Chondrocyte (in vitro differentiated cells): ENCODE results near the gene ITGB1BP1. TPM values are rescaled to one million over a fixed set of nuclear protein-coding genes. Genes with fewer than 3 reads are reported as not detected.

Source experiments
- DNase-seq: peaks from one replicate; pipeline ENCODE4 v3.0.0; 2021; ENCODE audit warnings: mixed read lengths, low spot score
- H3K27ac Mint-ChIP-seq: one replicate; pipeline ENCODE4 v1.8.0; 2021; ENCODE audit warnings: mild to moderate bottlenecking, moderate library complexity, mixed read lengths; ENCODE audit not compliant: unreplicated experiment
- H3K27me3 Mint-ChIP-seq: 2 replicates; pipeline ENCODE4 v1.8.0; 2021; ENCODE audit warnings: low read depth, mixed read lengths
- H3K36me3 Mint-ChIP-seq: 2 replicates; pipeline ENCODE4 v1.8.0; 2021; ENCODE audit warnings: low read depth, mixed read lengths
- H3K4me1 Mint-ChIP-seq: 2 replicates; pipeline ENCODE4 v1.8.0; 2021; ENCODE audit warnings: low read depth, mild to moderate bottlenecking, mixed read lengths
- H3K4me3 Mint-ChIP-seq: one replicate; pipeline ENCODE4 v1.8.0; 2021; ENCODE audit warnings: mild to moderate bottlenecking, moderate library complexity, mixed read lengths; ENCODE audit not compliant: unreplicated experiment
- H3K9me3 Mint-ChIP-seq: 2 replicates; pipeline ENCODE4 v1.8.0; 2021; ENCODE audit warnings: low read depth, mixed read lengths
- CTCF ChIP-seq: fragments of 200-600 bp; sonication (generic); IDR thresholded peaks from 2 replicates; pipeline ENCODE4 v1.5.0; 2021; ENCODE audit warnings: antibody characterized with exemption, mild to moderate bottlenecking, moderate library complexity
- total RNA-seq: library from RNA; stranded (reverse); gene quantifications from 3 replicates; pipeline ENCODE4 v1.2.1, GENCODE V29; 2021

ITGB1BP1 gene
- total RNA-seq, 1 donor from 2014 or later: 117 TPM

- H3K36me3 Mint-ChIP-seq: peaks cover 19% of the 10 kb centered on the region
- TF ChIP-seq CTCF: no peak
- H3K4me1 Mint-ChIP-seq: peaks cover 26% of the 10 kb centered on the region
- no peaks in the 10 kb centered on the region for H3K9me3 Mint-ChIP-seq
- no peak overlapping the region for H3K27ac Mint-ChIP-seq
- no peak overlapping the region for H3K4me3 Mint-ChIP-seq
- no peaks in the 10 kb centered on the region for H3K27me3 Mint-ChIP-seq
- DNase-seq: no peak
Observed at GRCh38 chr2:9412781-9413180, 10.5 kb downstream of the ITGB1BP1 start.

DNA sequence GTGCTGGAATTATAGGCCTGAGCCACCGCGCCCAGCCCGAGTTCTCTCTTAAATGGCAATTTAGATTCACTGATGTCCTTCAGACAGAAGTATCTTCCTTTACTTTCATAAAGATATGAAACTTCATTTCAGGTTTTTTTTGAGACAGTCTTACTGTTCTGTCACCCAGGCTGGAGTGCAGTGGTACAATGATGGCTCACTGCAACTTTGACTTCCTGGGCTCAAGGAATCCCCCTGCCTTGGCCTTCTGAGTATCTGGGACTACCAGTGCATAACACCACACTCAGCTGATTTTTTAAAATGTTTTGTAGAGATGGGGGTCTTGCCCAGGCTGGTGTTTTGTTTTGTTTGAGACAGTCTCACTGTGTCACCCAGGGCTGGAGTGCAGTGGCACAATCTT, 13.2 kb downstream of the ITGB1BP1 start:
- TF ChIP-seq CTCF: no peak

DNA sequence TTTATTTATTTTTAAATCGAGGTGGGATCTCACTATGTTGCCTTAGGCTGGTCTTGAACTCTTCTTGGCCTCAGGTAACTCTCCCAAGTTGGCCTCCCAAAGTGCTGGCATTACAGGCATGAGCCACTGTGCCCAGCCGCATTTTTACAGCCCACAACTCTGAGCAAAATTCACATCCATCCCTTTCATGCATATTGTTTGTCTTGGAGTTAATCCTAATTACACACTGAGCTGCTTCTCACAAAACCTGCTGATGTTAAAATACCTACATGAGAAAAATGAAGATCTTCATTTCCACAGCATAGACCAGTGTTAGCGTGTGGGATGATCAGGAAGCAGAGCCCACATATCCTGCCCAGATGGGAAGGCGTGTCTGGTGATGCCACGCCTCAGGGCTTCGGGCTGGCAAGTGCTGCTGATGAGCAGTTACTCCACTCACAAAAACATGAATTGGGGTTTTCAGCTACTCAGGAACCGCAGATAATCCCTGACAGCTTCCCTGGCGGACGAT, 14.6 kb downstream of the ITGB1BP1 start:
- no peak overlapping the region for H3K4me3 Mint-ChIP-seq
- TF ChIP-seq CTCF: no peak
- no peaks in the 10 kb centered on the region for H3K9me3 Mint-ChIP-seq
- H3K27ac Mint-ChIP-seq: peak overlapping the region; percentile 43
- DNase-seq: no peak
- peaks cover 30% of the 10 kb centered on the region for H3K4me1 Mint-ChIP-seq
- H3K36me3 Mint-ChIP-seq: peaks cover 19% of the 10 kb centered on the region
- no peaks in the 10 kb centered on the region for H3K27me3 Mint-ChIP-seq

More for the DNA sequence above, 13.2 kb downstream of the ITGB1BP1 start:
- no peak overlapping the region for H3K27ac Mint-ChIP-seq
- H3K9me3 Mint-ChIP-seq: no peaks in the 10 kb centered on the region
- peaks cover 20% of the 10 kb centered on the region for H3K36me3 Mint-ChIP-seq
- no peak overlapping the region for H3K4me3 Mint-ChIP-seq
- no peak for DNase-seq
- no peaks in the 10 kb centered on the region for H3K27me3 Mint-ChIP-seq
- peaks cover 20% of the 10 kb centered on the region for H3K4me1 Mint-ChIP-seq

DNA sequence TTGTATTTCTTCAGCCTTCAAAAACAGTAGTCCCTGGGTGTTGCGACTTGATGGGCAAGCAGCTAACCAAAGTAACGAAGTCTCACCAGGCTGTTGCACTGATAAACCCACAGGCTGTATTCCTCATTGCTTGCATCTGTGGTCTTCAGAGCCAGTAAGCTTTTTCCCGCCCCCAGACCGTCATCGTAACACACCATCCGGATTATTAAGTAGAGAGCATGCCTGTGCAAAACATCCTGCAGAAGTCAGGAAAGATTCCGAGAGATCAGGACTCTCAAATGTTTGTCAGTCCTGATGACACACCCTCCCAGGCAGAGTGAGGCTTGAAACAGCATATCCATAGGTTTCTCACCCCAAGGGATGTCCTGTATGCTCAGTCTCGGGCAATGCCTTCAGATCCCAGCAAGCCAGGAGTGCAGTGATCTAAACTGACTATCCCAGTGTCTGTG, 15.9 kb downstream of the ITGB1BP1 start:
- Mint-ChIP-seq H3K9me3 (no peaks in the 10 kb centered on the region), H3K36me3 (peaks cover 26% of the 10 kb centered on the region), H3K27me3 (no peaks in the 10 kb centered on the region), H3K4me1 (peaks cover 33% of the 10 kb centered on the region), H3K4me3 (no peak overlapping the region), H3K27ac (no peak overlapping the region)
- no peak for DNase-seq
- TF ChIP-seq CTCF: no peak

GRCh38 chr2:9406529-9407362, 16.6 kb downstream of the ITGB1BP1 start:
- H3K4me1 Mint-ChIP-seq: peaks cover 33% of the 10 kb centered on the region
- H3K4me3 Mint-ChIP-seq: no peak overlapping the region
- H3K27me3 Mint-ChIP-seq: no peaks in the 10 kb centered on the region
- no peak for DNase-seq
- no peaks in the 10 kb centered on the region for H3K9me3 Mint-ChIP-seq
- TF ChIP-seq CTCF: no peak
- H3K27ac Mint-ChIP-seq: no peak overlapping the region
- H3K36me3 Mint-ChIP-seq: peaks cover 22% of the 10 kb centered on the region
